Osteocyte (in vitro differentiated cells): ENCODE measurements around the gene DGLUCY. TPM values are rescaled to one million over a fixed set of nuclear protein-coding genes. Genes with fewer than 3 reads are reported as not detected.
"Not testable (repeated sequence)": the region's sequence is repeated elsewhere in the genome, so short reads cannot be mapped to it uniquely, and the experiment has no call there.

Experiments used
- DNase-seq: peaks from one replicate; pipeline ENCODE4 v3.0.0; 2021; ENCODE audit warnings: mixed read lengths; ENCODE audit not compliant: unreplicated experiment; ENCODE audit errors: extremely low spot score
- H3K27ac Mint-ChIP-seq: one replicate; pipeline ENCODE4 v1.8.0; 2021; ENCODE audit warnings: mild to moderate bottlenecking, mixed read lengths; ENCODE audit not compliant: unreplicated experiment
- H3K27me3 Mint-ChIP-seq: one replicate; pipeline ENCODE4 v1.8.0; 2021; ENCODE audit warnings: mixed read lengths; ENCODE audit not compliant: unreplicated experiment
- H3K36me3 Mint-ChIP-seq: one replicate; pipeline ENCODE4 v1.8.0; 2021; ENCODE audit warnings: mixed read lengths; ENCODE audit not compliant: unreplicated experiment
- H3K4me1 Mint-ChIP-seq: one replicate; pipeline ENCODE4 v1.8.0; 2021; ENCODE audit warnings: mixed read lengths; ENCODE audit not compliant: unreplicated experiment
- H3K4me3 Mint-ChIP-seq: one replicate; pipeline ENCODE4 v1.8.0; 2021; ENCODE audit warnings: mild to moderate bottlenecking, moderate library complexity, mixed read lengths; ENCODE audit not compliant: unreplicated experiment
- H3K9me3 Mint-ChIP-seq: one replicate; pipeline ENCODE4 v1.8.0; 2021; ENCODE audit warnings: mixed read lengths; ENCODE audit not compliant: unreplicated experiment
- total RNA-seq: library from RNA; stranded (reverse); gene quantifications from 2 replicates; pipeline ENCODE4 v1.2.1, GENCODE V29; 2021
- TF ChIP-seq, protein P1 (sequence below): fragments of 200-600 bp; sonication (generic); IDR thresholded peaks from 2 replicates; pipeline ENCODE4 v1.5.0; 2021; ENCODE audit warnings: antibody characterized with exemption, mild to moderate bottlenecking, moderate library complexity

DGLUCY gene
- total RNA-seq, 1 donor from 2014 or later: 20.4 TPM

DNA sequence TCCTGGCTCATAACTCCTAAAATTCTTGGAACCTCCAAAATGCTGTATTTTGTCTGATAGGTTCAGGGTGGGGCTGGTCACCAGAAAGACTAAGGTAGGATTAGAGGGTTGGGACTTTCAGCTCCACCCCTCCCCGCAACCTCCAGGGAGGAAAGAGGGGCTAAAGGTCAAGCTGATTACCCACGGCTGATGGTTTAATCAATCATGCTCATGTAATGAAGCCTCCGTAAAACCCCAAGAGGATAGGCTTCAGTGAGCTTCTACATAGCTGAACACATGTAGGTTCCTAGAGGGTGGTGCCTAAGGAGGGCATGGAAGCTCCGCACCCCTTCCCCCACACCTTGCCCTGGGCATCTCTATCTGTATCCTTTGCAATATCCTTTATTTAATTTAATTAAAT is 60.0 kb downstream of the DGLUCY start:
- Mint-ChIP-seq H3K4me3 (no peak overlapping the region), H3K27me3 (no peaks in the 10 kb centered on the region), H3K4me1 (peaks cover 2% of the 10 kb centered on the region), H3K36me3 (no peaks in the 10 kb centered on the region), H3K9me3 (no peaks in the 10 kb centered on the region), H3K27ac (no peak overlapping the region)
- DNase-seq: no peak
- TF ChIP-seq, protein P1, sequence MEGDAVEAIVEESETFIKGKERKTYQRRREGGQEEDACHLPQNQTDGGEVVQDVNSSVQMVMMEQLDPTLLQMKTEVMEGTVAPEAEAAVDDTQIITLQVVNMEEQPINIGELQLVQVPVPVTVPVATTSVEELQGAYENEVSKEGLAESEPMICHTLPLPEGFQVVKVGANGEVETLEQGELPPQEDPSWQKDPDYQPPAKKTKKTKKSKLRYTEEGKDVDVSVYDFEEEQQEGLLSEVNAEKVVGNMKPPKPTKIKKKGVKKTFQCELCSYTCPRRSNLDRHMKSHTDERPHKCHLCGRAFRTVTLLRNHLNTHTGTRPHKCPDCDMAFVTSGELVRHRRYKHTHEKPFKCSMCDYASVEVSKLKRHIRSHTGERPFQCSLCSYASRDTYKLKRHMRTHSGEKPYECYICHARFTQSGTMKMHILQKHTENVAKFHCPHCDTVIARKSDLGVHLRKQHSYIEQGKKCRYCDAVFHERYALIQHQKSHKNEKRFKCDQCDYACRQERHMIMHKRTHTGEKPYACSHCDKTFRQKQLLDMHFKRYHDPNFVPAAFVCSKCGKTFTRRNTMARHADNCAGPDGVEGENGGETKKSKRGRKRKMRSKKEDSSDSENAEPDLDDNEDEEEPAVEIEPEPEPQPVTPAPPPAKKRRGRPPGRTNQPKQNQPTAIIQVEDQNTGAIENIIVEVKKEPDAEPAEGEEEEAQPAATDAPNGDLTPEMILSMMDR: no peak

DNA sequence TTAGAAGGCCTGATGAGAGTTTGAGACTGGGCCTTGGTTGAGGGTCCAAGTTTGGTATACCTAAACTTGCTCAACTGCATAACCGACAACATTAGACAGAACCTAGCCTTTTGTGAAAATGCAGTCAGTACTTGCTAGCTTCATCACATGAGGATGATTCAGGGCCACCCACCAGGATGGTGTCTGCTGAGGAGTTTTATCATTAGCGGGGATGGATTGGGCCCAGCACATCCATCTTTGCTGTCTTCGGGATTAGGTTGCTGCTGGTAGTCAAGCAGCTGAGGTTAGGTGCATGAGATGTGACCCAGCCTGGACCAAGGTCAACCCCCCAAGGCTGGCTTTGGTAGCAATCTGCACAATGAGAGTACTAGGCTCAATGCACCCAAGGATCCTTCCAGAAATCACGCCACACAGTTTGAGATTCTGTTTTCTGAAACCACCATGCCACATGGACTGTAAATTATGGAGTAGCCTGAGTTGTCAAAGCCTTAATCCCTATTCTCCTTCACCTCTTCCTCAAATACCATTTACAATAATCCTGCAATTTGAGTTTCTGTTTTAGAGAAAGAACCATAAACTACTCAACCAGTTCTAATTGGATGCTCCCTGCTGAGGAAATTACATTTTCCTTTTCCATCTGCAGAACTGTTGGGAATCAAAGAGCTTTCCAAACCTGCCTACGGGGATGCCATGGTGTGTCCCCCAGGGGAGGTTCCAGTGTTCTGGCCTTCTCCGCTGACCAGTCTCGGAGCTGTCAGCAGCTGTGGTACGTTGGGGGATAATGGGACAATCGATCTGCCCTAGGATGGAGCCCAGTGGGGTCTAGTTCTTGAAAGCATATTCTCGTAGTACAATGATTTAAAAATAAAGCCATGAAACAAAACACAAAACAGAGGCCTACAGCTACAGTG is 61.7 kb downstream of the DGLUCY start:
- Mint-ChIP-seq H3K27ac (no peak overlapping the region), H3K9me3 (no peaks in the 10 kb centered on the region), H3K27me3 (no peaks in the 10 kb centered on the region), H3K4me3 (no peak overlapping the region), H3K36me3 (no peaks in the 10 kb centered on the region), H3K4me1 (peaks cover 2% of the 10 kb centered on the region)
- TF ChIP-seq, protein P1: no peak
- DNase-seq: no peak

DNA sequence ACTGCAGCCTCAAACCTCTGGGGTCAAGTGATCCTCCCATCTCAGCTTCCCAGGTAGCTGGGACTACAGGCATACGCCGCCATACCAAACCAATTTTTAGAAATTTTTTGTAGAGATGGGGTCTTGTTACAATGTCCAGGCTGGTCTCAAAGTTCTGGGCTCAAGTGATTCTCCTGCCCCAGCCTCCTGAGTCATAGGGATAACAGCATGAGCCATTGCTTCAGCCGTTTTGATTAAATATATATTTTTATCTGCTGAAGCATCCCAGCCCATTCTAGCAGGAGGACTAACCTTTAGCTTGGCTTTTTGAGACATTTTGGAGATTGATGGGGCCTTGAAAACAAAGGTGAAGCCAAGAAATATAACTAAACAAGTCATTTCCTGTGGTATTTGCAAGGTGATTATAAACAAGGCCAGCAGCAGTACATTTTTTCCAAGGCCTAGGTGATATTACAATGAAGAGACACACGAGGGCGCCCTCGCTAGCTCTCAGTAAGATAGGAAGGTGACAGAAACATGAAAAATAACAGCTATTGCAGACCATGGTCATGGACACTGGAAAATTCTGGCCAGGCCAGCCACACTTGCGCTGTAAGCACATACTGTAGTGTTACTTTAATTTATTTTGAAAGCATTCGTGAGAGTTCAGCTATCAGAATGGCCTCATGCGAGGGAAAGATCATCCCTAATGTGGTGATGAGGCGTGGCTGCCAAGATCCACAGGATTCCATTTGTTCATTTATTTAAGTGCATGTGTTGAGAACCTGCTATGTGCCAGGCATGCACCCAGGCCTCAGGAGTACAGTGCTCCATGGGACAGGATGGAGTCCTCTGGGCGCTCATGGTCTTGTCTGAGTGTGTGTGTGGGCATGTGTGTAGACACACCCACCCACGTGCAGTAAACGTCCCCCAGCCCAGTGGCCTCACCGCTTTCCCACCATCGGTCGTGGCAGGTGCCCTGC is 63.5 kb downstream of the DGLUCY start:
- H3K4me3 Mint-ChIP-seq: no peak overlapping the region
- TF ChIP-seq, protein P1: peak; percentile 89
- H3K27me3 Mint-ChIP-seq: no peaks in the 10 kb centered on the region
- H3K4me1 Mint-ChIP-seq: peaks cover 2% of the 10 kb centered on the region
- H3K36me3 Mint-ChIP-seq: no peaks in the 10 kb centered on the region
- no peak for DNase-seq
- no peaks in the 10 kb centered on the region for H3K9me3 Mint-ChIP-seq
- no peak overlapping the region for H3K27ac Mint-ChIP-seq

DNA sequence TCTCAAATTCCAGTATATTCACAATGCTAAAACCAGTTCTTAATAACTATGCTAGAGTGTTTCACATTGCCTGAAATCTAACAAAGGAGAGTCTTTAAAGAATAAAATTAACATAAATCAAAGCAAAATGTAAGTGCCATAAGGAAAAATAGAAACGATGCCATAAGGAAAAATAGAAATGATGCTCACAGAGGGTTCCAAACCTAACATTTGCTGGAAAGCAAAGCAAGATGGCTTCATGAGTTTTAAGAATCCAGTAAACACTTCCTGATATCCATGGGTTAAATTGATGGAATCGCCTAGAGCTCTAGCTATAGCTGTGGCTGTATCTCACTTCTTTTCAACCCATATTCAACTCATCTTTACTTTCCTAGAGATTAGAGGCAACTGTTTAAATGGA is 66.7 kb downstream of the DGLUCY start:
- TF ChIP-seq, protein P1: no peak
- Mint-ChIP-seq H3K27ac (no peak overlapping the region), H3K36me3 (no peaks in the 10 kb centered on the region), H3K4me3 (no peak overlapping the region), H3K9me3 (no peaks in the 10 kb centered on the region), H3K27me3 (no peaks in the 10 kb centered on the region), H3K4me1 (no peaks in the 10 kb centered on the region)
- DNase-seq: no peak

DNA sequence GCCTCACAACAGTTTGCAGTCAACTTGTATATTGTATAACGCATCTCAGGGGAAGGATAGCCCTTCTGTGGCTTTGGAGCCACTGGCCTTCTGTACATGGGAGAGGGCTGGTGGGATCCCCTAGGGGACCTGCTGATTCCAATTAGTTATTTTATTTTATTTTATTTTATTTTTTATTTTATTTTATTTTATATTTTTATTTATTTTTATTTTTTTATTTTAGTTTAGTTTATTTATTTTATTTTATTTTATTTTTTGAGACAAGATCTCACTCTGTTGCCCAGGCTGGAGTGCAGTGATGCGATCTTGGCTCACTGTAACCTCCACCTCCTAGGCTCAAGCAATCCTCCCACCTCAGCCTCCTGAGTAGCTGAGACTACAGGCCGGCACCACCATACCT is 68.9 kb downstream of the DGLUCY start:
- not testable (repeated sequence) for H3K4me1 Mint-ChIP-seq, H3K4me3 Mint-ChIP-seq, H3K36me3 Mint-ChIP-seq, DNase-seq, H3K9me3 Mint-ChIP-seq, H3K27ac Mint-ChIP-seq, H3K27me3 Mint-ChIP-seq
